Skeletal muscle satellite cell (primary cell): Measurements from ENCODE around the gene CACNA1I.

Experiments used
- H3K27me3 ChIP-seq: 2 replicates; pipeline ENCODE4 v1.7.0; 2013; ENCODE audit warnings: low read length; ENCODE audit not compliant: control insufficient read depth, insufficient read depth
- H3K36me3 ChIP-seq: 2 replicates; pipeline ENCODE4 v1.7.0; 2013; ENCODE audit warnings: mild to moderate bottlenecking, control low read depth, low read length; ENCODE audit not compliant: insufficient read depth
- H3K4me1 ChIP-seq: 2 replicates; pipeline ENCODE4 v1.7.0; 2013; ENCODE audit warnings: low read length; ENCODE audit not compliant: control insufficient read depth, insufficient read depth
- H3K4me2 ChIP-seq: 2 replicates; pipeline ENCODE4 v1.7.0; 2013; ENCODE audit warnings: mild to moderate bottlenecking, low read length
- H3K4me3 ChIP-seq: 2 replicates; pipeline ENCODE4 v1.7.0; 2013; ENCODE audit warnings: low read length
- H3K9ac ChIP-seq: 2 replicates; pipeline ENCODE4 v1.7.0; 2013; ENCODE audit warnings: mild to moderate bottlenecking, low read depth, low read length, moderate library complexity
- H3K9me3 ChIP-seq: replicated peaks from 2 replicates; pipeline ENCODE4 v1.7.0; 2013; ENCODE audit warnings: mild to moderate bottlenecking, control low read depth, low read length

The CACNA1I gene

GRCh38 chr22:39651053-39651996, 80.8 kb downstream of the CACNA1I start:
- no peak overlapping the region for H3K4me3 ChIP-seq
- H3K9me3 ChIP-seq: no peaks in the 10 kb centered on the region
- H3K36me3 ChIP-seq: no peaks in the 10 kb centered on the region
- no peaks in the 10 kb centered on the region for H3K4me1 ChIP-seq
- H3K4me2 ChIP-seq: no peak overlapping the region
- H3K9ac ChIP-seq: no peak overlapping the region
- H3K27me3 ChIP-seq: peaks cover 24% of the 10 kb centered on the region

- Histone ChIP-seq H3K27me3 (peaks cover 29% of the 10 kb centered on the region), H3K4me3 (no peak overlapping the region), H3K36me3 (no peaks in the 10 kb centered on the region)
Measured at GRCh38 chr22:39652990-39653786, 82.6 kb downstream of the CACNA1I start.

GRCh38 chr22:39653787-39654077, 83.2 kb downstream of the CACNA1I start:
- no peak overlapping the region for H3K4me2 ChIP-seq
- H3K9me3 ChIP-seq: no peaks in the 10 kb centered on the region
- peaks cover 34% of the 10 kb centered on the region for H3K27me3 ChIP-seq
- H3K9ac ChIP-seq: no peak overlapping the region
- H3K4me3 ChIP-seq: no peak overlapping the region
- H3K36me3 ChIP-seq: no peaks in the 10 kb centered on the region
- no peaks in the 10 kb centered on the region for H3K4me1 ChIP-seq

More at GRCh38 chr22:39652990-39653786, 82.6 kb downstream of the CACNA1I start:
- H3K9me3 ChIP-seq: no peaks in the 10 kb centered on the region
- H3K9ac ChIP-seq: no peak overlapping the region
- no peaks in the 10 kb centered on the region for H3K4me1 ChIP-seq
- no peak overlapping the region for H3K4me2 ChIP-seq

GRCh38 chr22:39654131-39654926, 83.8 kb downstream of the CACNA1I start:
- no peaks in the 10 kb centered on the region for H3K9me3 ChIP-seq
- no peak overlapping the region for H3K4me3 ChIP-seq
- H3K27me3 ChIP-seq: peaks cover 36% of the 10 kb centered on the region

GRCh38 chr22:39655004-39655579, 84.5 kb downstream of the CACNA1I start:
- Histone ChIP-seq H3K4me2 (no peak overlapping the region), H3K4me1 (no peaks in the 10 kb centered on the region), H3K4me3 (no peak overlapping the region)

More at GRCh38 chr22:39654131-39654926, 83.8 kb downstream of the CACNA1I start:
- Histone ChIP-seq H3K4me2 (no peak overlapping the region), H3K9ac (no peak overlapping the region), H3K36me3 (no peaks in the 10 kb centered on the region), H3K4me1 (no peaks in the 10 kb centered on the region)

GRCh38 chr22:39655831-39656230, 85.3 kb downstream of the CACNA1I start:
- Histone ChIP-seq H3K4me2 (no peak overlapping the region), H3K9me3 (no peaks in the 10 kb centered on the region), H3K36me3 (no peaks in the 10 kb centered on the region), H3K27me3 (peaks cover 48% of the 10 kb centered on the region), H3K4me1 (no peaks in the 10 kb centered on the region), H3K9ac (no peak overlapping the region), H3K4me3 (no peak overlapping the region)

More at GRCh38 chr22:39655004-39655579, 84.5 kb downstream of the CACNA1I start:
- Histone ChIP-seq H3K27me3 (peaks cover 40% of the 10 kb centered on the region), H3K9me3 (no peaks in the 10 kb centered on the region), H3K36me3 (no peaks in the 10 kb centered on the region), H3K9ac (no peak overlapping the region)

GRCh38 chr22:39656495-39657490, 86.2 kb downstream of the CACNA1I start:
- Histone ChIP-seq H3K4me1 (no peaks in the 10 kb centered on the region), H3K36me3 (no peaks in the 10 kb centered on the region), H3K4me3 (no peak overlapping the region), H3K4me2 (no peak overlapping the region), H3K9me3 (no peaks in the 10 kb centered on the region), H3K9ac (no peak overlapping the region), H3K27me3 (peaks cover 57% of the 10 kb centered on the region)

- Histone ChIP-seq H3K4me1 (no peaks in the 10 kb centered on the region), H3K36me3 (no peaks in the 10 kb centered on the region), H3K27me3 (peaks cover 72% of the 10 kb centered on the region), H3K4me3 (no peak overlapping the region), H3K9ac (no peak overlapping the region), H3K9me3 (no peaks in the 10 kb centered on the region), H3K4me2 (no peak overlapping the region)
Measured at GRCh38 chr22:39658367-39658766, 87.8 kb downstream of the CACNA1I start.

- no peak overlapping the region for H3K4me3 ChIP-seq
- H3K36me3 ChIP-seq: no peaks in the 10 kb centered on the region
- no peak overlapping the region for H3K9ac ChIP-seq
- H3K4me2 ChIP-seq: no peak overlapping the region
- H3K9me3 ChIP-seq: no peaks in the 10 kb centered on the region
- peaks cover 77% of the 10 kb centered on the region for H3K27me3 ChIP-seq
- H3K4me1 ChIP-seq: no peaks in the 10 kb centered on the region
Measured at GRCh38 chr22:39658806-39659463, 88.4 kb downstream of the CACNA1I start.

GRCh38 chr22:39661501-39661841, 90.9 kb downstream of the CACNA1I start:
- Histone ChIP-seq H3K4me1 (no peaks in the 10 kb centered on the region), H3K4me3 (no peak overlapping the region), H3K27me3 (peaks cover 73% of the 10 kb centered on the region), H3K9me3 (no peaks in the 10 kb centered on the region), H3K4me2 (no peak overlapping the region), H3K9ac (no peak overlapping the region), H3K36me3 (no peaks in the 10 kb centered on the region)
